GM23338 (cell line): ENCODE data around the gene CPB2. TPM values are rescaled to one million over a fixed set of nuclear protein-coding genes. Genes with fewer than 3 reads are reported as not detected.

Experiments used
- ATAC-seq: fragments of 200-7000 bp; cut with Tn5 transposase; 3 replicates; pipeline ENCODE4 v1.9.1; 2020
- DNase-seq: peaks from one replicate; pipeline ENCODE4 v3.0.0-alpha.2; 2015; ENCODE audit warnings: low spot score
- H2AFZ ChIP-seq: fragments of 200-600 bp; sonication (generic); 2 replicates; pipeline ENCODE4 v1.8.0; 2016; ENCODE audit warnings: antibody characterized with exemption, mild to moderate bottlenecking, moderate library complexity
- H3F3A ChIP-seq: fragments of 200-600 bp; sonication (generic); replicated peaks from 2 replicates; pipeline ENCODE4 v1.8.0; 2017; ENCODE audit warnings: antibody characterized with exemption, mixed run types, low read depth
- H3K27ac ChIP-seq: fragments of 200-600 bp; sonication (generic); 2 replicates; pipeline ENCODE4 v1.6.1; 2016; ENCODE audit warnings: low read depth
- H3K27me3 ChIP-seq: fragments of 200-600 bp; sonication (generic); 2 replicates; pipeline ENCODE4 v1.8.0; 2016; ENCODE audit warnings: mild to moderate bottlenecking, mixed run types, moderate library complexity; ENCODE audit not compliant: insufficient read depth
- H3K36me3 ChIP-seq: fragments of 200-600 bp; sonication (generic); 2 replicates; pipeline ENCODE4 v1.8.0; 2016; ENCODE audit warnings: mild to moderate bottlenecking; ENCODE audit not compliant: insufficient read depth
- H3K4me1 ChIP-seq: fragments of 200-600 bp; sonication (generic); 2 replicates; pipeline ENCODE4 v1.8.0; 2016; ENCODE audit warnings: mild to moderate bottlenecking, moderate library complexity; ENCODE audit not compliant: insufficient read depth
- H3K4me2 ChIP-seq: fragments of 200-600 bp; sonication (generic); 2 replicates; pipeline ENCODE4 v1.7.1; 2017; ENCODE audit warnings: mixed run types
- H3K4me3 ChIP-seq: fragments of 200-600 bp; sonication (generic); 2 replicates; pipeline ENCODE4 v1.6.1; 2016; ENCODE audit warnings: mixed run types
- H3K79me2 ChIP-seq: fragments of 200-600 bp; sonication (generic); replicated peaks from 2 replicates; pipeline ENCODE4 v1.8.0; 2017; ENCODE audit warnings: mild to moderate bottlenecking; ENCODE audit not compliant: insufficient read depth
- H3K9me2 ChIP-seq: fragments of 200-600 bp; sonication (generic); 2 replicates; pipeline ENCODE4 v1.8.0; 2017; ENCODE audit not compliant: insufficient read depth
- H4K20me1 ChIP-seq: fragments of 200-600 bp; sonication (generic); replicated peaks from 2 replicates; pipeline ENCODE4 v1.8.0; 2017; ENCODE audit warnings: mild to moderate bottlenecking; ENCODE audit not compliant: insufficient read depth
- H3K27ac Mint-ChIP-seq: 2 replicates; pipeline ENCODE4 v1.8.0; 2020; ENCODE audit warnings: inconsistent platforms, mild to moderate bottlenecking, moderate library complexity, mixed read lengths
- H3K27me3 Mint-ChIP-seq: 3 replicates; pipeline ENCODE4 v1.8.0; 2022; ENCODE audit warnings: low read depth, mild to moderate bottlenecking, moderate library complexity, mixed read lengths, inconsistent platforms; ENCODE audit not compliant: insufficient read depth, poor library complexity
- H3K36me3 Mint-ChIP-seq: 3 replicates; pipeline ENCODE4 v1.8.0; 2021; ENCODE audit warnings: low read depth, mild to moderate bottlenecking, inconsistent platforms, moderate library complexity, mixed read lengths
- H3K4me1 Mint-ChIP-seq: 3 replicates; pipeline ENCODE4 v1.8.0; 2020; ENCODE audit warnings: mild to moderate bottlenecking, inconsistent platforms, mixed read lengths
- H3K4me3 Mint-ChIP-seq: 3 replicates; pipeline ENCODE4 v1.8.0; 2021; ENCODE audit warnings: moderate library complexity, mild to moderate bottlenecking, inconsistent platforms, mixed read lengths
- H3K9me3 Mint-ChIP-seq: 3 replicates; pipeline ENCODE4 v1.8.0; 2020; ENCODE audit warnings: moderate library complexity, mild to moderate bottlenecking, inconsistent platforms, mixed read lengths
- ETS1 ChIP-seq: IDR thresholded peaks from 2 replicates; pipeline ENCODE4 v1.6.1; 2016; ENCODE audit warnings: antibody characterized with exemption
- EZH2 ChIP-seq: fragments of 200-600 bp; sonication (generic); IDR thresholded peaks from one replicate; pipeline ENCODE4 v1.8.0; 2017; ENCODE audit warnings: antibody characterized with exemption, mild to moderate bottlenecking, low read depth; ENCODE audit not compliant: unreplicated experiment
- EZH2phosphoT487 ChIP-seq: fragments of 200-600 bp; sonication (generic); IDR thresholded peaks from one replicate; pipeline ENCODE4 v1.8.1; 2018; ENCODE audit warnings: antibody characterized with exemption; ENCODE audit not compliant: unreplicated experiment
- JUNB ChIP-seq: IDR thresholded peaks from one replicate; pipeline ENCODE4 v1.6.1; 2016; ENCODE audit warnings: antibody characterized with exemption; ENCODE audit not compliant: unreplicated experiment
- NANOG ChIP-seq: IDR thresholded peaks from 2 replicates; pipeline ENCODE4 v1.6.1; 2016; ENCODE audit warnings: antibody characterized with exemption, borderline replicate concordance
- POLR2AphosphoS5 ChIP-seq: IDR thresholded peaks from 2 replicates; pipeline ENCODE4 v1.6.1; 2016; ENCODE audit warnings: antibody characterized with exemption, low read depth
- REST ChIP-seq: IDR thresholded peaks from one replicate; pipeline ENCODE4 v1.6.1; 2018; ENCODE audit warnings: antibody characterized with exemption; ENCODE audit not compliant: unreplicated experiment
- STAT1 ChIP-seq: IDR thresholded peaks from one replicate; pipeline ENCODE4 v1.6.1; 2016; ENCODE audit warnings: antibody characterized with exemption; ENCODE audit not compliant: unreplicated experiment
- ZNF114 ChIP-seq: fragments of 250-450 bp; sonication (Bioruptor Pico); IDR thresholded peaks from 2 replicates; pipeline ENCODE4 v1.5.0; 2020; ENCODE audit warnings: mild to moderate bottlenecking, moderate library complexity
- ZNF331 ChIP-seq: fragments of 250-450 bp; sonication (Bioruptor Pico); IDR thresholded peaks from 2 replicates; pipeline ENCODE4 v1.5.0; 2020; ENCODE audit warnings: low read depth, mild to moderate bottlenecking, moderate library complexity
- polyA plus RNA-seq: library from polyadenylated mRNA; unstranded; fragments of >200 nt; fragmentation: Nextera tagmentation; extraction: Ambion mirVana; gene quantifications from 2 replicates; pipeline ENCODE4 v1.2.1, GENCODE V29; 2016
- total RNA-seq: library from RNA; depleted of rRNA; stranded (reverse); fragments of >200 nt; shearing (Covaris generic); gene quantifications from 2 replicates; pipeline ENCODE4 v1.2.3, GENCODE V29; 2014
- TF ChIP-seq, protein P1 (sequence below): fragments of 250-450 bp; sonication (Bioruptor Pico); IDR thresholded peaks from 2 replicates; pipeline ENCODE4 v1.5.0; 2020; ENCODE audit warnings: mild to moderate bottlenecking, moderate library complexity
- TF ChIP-seq, protein P2 (sequence below), 2 experiments: fragments of 200-600 bp in 1 of 2; sonication (generic) in 1 of 2; conservative IDR thresholded peaks; 2 replicates each; pipeline versions ENCODE4 v1.5.1 to v1.6.1; 2016 to 2017; ENCODE audit warnings: antibody characterized with exemption in 2 of 2, low read depth in 2 of 2, mild to moderate bottlenecking in 2 of 2, moderate library complexity in 1 of 2

Gene CPB2
- total and polyA plus RNA-seq, 2 experiments from 2014 or later, result 0.47 TPM; not detected in 1

DNA sequence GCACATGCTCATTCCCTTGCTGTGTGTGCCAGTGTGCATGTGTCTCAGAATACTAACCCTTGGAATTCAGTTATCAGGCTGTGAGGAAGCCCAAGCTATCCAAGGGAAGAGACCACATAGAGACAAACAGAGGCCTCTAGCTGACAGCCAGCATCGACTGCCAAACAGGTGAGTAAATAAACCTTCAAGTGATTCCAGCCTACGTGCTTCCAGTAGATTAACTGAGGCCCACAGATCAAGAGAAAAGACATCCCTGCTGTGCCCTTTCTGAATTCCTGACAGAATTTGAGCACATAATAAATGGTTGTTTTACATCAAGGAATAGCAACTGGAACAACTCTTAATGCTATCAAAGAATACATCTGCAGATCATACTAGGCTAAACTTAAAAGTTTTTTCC, 69.8 kb downstream of the CPB2 start:
- H3K4me3 ChIP-seq, result no peak overlapping the region
- TF ChIP-seq ZNF114 (CRISPR knock-in tag) (no peak), ETS1 (no peak), JUNB (no peak), REST (no peak), EZH2phosphoT487 (no peak), NANOG (no peak), POLR2AphosphoS5 (no peak), ZNF331 (CRISPR knock-in tag) (no peak), EZH2 (no peak), STAT1 (no peak)
- TF ChIP-seq, protein P1, sequence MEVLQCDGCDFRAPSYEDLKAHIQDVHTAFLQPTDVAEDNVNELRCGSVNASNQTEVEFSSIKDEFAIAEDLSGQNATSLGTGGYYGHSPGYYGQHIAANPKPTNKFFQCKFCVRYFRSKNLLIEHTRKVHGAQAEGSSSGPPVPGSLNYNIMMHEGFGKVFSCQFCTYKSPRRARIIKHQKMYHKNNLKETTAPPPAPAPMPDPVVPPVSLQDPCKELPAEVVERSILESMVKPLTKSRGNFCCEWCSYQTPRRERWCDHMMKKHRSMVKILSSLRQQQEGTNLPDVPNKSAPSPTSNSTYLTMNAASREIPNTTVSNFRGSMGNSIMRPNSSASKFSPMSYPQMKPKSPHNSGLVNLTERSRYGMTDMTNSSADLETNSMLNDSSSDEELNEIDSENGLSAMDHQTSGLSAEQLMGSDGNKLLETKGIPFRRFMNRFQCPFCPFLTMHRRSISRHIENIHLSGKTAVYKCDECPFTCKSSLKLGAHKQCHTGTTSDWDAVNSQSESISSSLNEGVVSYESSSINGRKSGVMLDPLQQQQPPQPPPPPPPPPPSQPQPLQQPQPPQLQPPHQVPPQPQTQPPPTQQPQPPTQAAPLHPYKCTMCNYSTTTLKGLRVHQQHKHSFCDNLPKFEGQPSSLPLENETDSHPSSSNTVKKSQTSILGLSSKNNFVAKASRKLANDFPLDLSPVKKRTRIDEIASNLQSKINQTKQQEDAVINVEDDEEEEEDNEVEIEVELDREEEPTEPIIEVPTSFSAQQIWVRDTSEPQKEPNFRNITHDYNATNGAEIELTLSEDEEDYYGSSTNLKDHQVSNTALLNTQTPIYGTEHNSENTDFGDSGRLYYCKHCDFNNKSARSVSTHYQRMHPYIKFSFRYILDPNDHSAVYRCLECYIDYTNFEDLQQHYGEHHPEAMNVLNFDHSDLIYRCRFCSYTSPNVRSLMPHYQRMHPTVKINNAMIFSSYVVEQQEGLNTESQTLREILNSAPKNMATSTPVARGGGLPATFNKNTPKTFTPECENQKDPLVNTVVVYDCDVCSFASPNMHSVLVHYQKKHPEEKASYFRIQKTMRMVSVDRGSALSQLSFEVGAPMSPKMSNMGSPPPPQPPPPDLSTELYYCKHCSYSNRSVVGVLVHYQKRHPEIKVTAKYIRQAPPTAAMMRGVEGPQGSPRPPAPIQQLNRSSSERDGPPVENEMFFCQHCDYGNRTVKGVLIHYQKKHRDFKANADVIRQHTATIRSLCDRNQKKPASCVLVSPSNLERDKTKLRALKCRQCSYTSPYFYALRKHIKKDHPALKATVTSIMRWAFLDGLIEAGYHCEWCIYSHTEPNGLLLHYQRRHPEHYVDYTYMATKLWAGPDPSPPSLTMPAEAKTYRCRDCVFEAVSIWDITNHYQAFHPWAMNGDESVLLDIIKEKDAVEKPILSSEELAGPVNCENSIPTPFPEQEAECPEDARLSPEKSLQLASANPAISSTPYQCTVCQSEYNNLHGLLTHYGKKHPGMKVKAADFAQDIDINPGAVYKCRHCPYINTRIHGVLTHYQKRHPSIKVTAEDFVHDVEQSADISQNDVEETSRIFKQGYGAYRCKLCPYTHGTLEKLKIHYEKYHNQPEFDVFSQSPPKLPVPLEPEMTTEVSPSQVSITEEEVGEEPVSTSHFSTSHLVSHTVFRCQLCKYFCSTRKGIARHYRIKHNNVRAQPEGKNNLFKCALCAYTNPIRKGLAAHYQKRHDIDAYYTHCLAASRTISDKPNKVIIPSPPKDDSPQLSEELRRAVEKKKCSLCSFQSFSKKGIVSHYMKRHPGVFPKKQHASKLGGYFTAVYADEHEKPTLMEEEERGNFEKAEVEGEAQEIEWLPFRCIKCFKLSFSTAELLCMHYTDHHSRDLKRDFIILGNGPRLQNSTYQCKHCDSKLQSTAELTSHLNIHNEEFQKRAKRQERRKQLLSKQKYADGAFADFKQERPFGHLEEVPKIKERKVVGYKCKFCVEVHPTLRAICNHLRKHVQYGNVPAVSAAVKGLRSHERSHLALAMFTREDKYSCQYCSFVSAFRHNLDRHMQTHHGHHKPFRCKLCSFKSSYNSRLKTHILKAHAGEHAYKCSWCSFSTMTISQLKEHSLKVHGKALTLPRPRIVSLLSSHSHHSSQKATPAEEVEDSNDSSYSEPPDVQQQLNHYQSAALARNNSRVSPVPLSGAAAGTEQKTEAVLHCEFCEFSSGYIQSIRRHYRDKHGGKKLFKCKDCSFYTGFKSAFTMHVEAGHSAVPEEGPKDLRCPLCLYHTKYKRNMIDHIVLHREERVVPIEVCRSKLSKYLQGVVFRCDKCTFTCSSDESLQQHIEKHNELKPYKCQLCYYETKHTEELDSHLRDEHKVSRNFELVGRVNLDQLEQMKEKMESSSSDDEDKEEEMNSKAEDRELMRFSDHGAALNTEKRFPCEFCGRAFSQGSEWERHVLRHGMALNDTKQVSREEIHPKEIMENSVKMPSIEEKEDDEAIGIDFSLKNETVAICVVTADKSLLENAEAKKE (CRISPR knock-in tag), result no peak
- TF ChIP-seq, protein P2, sequence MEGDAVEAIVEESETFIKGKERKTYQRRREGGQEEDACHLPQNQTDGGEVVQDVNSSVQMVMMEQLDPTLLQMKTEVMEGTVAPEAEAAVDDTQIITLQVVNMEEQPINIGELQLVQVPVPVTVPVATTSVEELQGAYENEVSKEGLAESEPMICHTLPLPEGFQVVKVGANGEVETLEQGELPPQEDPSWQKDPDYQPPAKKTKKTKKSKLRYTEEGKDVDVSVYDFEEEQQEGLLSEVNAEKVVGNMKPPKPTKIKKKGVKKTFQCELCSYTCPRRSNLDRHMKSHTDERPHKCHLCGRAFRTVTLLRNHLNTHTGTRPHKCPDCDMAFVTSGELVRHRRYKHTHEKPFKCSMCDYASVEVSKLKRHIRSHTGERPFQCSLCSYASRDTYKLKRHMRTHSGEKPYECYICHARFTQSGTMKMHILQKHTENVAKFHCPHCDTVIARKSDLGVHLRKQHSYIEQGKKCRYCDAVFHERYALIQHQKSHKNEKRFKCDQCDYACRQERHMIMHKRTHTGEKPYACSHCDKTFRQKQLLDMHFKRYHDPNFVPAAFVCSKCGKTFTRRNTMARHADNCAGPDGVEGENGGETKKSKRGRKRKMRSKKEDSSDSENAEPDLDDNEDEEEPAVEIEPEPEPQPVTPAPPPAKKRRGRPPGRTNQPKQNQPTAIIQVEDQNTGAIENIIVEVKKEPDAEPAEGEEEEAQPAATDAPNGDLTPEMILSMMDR (conservative IDR thresholded peaks at IDR 0.05; ENCODE audit: low read depth in 2 of 2), result no peak
- H3K27ac ChIP-seq, result no peak overlapping the region
- Mint-ChIP-seq H3K27me3 (no peaks in the 10 kb centered on the region), H3K4me1 (no peaks in the 10 kb centered on the region), H3K9me3 (peaks cover 3% of the 10 kb centered on the region; the same call in 1 of the 3 replicates), H3K27ac (no peak overlapping the region), H3K36me3 (peaks cover 41% of the 10 kb centered on the region), H3K4me3 (no peak overlapping the region)
- DNase-seq, result no peak
- peaks cover 10% of the 10 kb centered on the region for H4K20me1 ChIP-seq
- H3K9me2 ChIP-seq, result no peaks in the 10 kb centered on the region
- no peak overlapping the region for H2AFZ ChIP-seq
- no peaks in the 10 kb centered on the region for H3F3A ChIP-seq
- no peak overlapping the region for H3K4me2 ChIP-seq
- no peak for ATAC-seq
- H3K4me1 ChIP-seq, result no peaks in the 10 kb centered on the region
- H3K79me2 ChIP-seq, result peaks cover 89% of the 10 kb centered on the region
- H3K36me3 ChIP-seq, result no peaks in the 10 kb centered on the region; the same call in 1 of the 2 replicates
- no peaks in the 10 kb centered on the region for H3K27me3 ChIP-seq
